HG02970 (cell line): ENCODE data around the gene NFATC1.

Source experiments
- ATAC-seq: cut with Tn5 transposase; IDR thresholded peaks from one replicate; pipeline ENCODE4 v1.9.1; 2021; ENCODE audit warnings: mild to moderate bottlenecking, moderate library complexity, moderate number of reproducible peaks; ENCODE audit not compliant: unreplicated experiment, low FRiP score

The NFATC1 gene

DNA sequence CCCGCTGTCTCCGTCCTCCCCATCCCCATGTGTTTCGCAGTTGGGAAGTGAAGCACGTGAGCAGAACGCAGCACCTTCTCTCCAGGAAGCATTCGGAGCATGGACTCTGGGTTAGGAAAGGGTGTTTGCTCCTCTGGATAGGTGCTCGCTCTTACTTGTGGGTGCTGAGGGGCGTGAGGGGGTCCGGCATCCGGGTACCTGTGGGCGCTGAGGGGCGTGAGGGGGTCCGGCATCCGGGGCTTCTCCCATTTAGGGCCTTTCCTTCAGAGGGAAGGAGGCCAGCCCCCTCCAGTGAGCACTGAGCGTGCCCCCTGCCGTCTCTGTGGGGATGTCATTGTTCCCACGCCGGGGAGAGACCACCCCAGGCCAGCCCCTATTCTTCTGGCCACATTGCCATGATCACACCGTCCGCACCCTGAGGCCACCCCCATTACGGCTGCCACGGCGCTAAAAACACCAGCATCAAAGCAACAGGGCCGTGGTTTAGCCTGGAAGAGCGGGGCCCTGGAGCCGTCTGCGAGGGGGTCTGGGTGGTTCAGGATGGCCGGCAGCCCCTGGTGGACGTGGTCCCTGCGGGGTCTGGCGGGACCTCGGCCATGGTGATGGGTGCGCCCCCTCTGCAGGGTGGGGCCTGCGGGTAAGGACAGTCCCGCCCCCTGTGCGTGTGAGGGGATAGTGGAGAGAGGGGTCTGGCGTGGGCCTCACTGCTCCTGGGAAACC lies 41.0 kb downstream of the NFATC1 start:
- no peak for ATAC-seq

DNA sequence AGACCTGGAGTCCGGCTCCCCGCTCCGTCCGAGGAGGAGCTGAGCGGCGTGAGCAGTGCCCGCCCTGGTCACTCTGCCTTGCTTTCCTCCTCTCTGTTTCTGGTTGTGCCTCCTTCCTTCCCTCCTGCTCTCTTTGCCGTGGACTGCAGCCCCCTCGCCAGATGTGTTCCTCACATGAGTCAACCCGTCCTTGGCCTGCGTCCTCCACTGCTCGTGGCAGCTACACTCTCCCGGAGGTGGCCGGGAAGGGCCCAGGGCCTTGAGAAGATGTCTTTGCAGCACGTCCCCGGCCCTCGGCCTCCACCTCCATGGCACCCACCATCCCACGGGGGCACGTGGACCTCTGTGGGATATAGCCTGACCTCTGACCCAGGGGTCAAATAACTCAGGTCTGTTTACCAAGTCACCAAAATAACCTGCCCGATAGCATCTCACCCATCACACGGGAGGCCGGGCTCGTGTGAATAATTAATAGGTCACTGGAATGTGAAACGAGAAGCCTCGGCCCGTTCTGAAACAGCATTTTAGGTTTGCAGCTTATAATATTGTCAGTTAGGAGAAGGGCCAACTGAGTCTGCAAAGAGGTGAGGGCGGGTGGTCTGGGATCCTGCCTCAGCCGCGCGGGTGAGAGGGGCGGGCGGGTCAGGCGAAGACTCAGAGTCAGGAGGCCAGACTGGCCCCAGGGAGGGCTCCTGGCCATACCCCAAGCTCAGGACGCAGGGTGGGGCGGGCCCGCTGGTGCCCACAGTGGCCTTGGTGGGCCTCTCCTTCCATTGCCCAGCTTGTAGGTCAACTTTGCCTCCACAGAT lies 42.6 kb downstream of the NFATC1 start:
- ATAC-seq, result no peak

- no peak for ATAC-seq
Observed at GRCh38 chr18:79438898-79439627, 43.3 kb downstream of the NFATC1 start.

GRCh38 chr18:79439628-79440023 lies 43.9 kb downstream of the NFATC1 start:
- ATAC-seq, result no peak

DNA sequence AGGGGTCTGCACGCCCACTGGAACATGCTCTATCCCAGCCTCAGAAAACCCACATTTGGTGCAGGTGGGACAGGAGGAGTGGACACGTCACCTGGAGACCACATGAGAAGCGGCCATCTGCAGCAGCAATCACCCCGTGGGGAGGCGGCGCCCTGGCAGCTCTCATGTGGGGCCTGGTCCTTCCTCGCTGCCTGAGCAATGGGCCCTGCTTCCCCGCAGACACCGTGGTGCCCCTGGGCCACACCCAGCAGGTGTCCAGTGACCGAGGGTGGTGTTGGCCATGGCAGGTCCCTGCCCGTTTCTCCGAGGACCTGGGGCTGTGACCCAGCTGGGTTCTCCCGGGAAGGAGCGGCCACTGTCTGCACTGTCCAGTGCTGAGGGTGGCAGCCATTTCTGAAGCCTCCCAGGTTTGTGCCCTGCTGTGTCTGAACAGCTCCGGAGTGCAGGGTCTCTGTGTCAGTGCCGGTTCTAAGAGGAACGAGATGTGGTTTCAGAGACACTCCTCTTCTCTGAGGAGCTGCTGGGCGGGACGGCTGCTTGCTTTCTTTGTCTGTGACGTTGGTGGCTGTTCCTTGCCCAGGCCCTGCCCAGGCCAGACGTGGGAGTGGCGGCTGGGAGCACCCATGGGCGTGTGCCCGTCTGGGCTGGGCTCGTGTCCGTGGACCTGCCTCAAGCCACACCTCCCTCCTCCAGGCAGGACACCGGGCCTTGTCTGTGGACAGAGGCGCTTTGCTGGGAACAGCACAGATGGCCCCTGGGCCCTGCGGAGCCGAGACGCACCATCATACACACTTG lies 44.8 kb downstream of the NFATC1 start:
- no peak for ATAC-seq

GRCh38 chr18:79441420-79441819 lies 45.7 kb downstream of the NFATC1 start:
- no peak for ATAC-seq

- no peak for ATAC-seq
Observed at GRCh38 chr18:79442508-79443221, 46.9 kb downstream of the NFATC1 start.

DNA sequence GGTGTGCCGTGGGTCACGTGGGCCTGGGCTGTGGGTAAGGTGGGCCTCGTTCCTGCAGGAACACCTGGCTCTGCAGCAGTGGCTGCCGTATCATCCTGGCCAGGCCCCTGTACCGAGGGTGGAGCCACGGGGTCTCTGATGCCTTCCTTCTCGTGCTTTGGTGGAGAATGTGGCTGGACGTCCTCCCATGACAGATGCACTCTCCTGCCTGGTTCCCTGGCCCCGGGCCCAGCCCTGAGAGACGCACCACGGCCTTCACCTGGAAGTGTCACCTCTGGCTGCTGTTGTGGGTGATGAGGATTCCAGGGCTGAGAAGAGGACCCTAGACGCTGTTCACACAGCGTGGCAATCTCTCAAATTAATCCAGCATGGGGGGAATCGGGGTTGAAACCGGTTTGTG lies 49.5 kb downstream of the NFATC1 start:
- ATAC-seq, result no peak

DNA sequence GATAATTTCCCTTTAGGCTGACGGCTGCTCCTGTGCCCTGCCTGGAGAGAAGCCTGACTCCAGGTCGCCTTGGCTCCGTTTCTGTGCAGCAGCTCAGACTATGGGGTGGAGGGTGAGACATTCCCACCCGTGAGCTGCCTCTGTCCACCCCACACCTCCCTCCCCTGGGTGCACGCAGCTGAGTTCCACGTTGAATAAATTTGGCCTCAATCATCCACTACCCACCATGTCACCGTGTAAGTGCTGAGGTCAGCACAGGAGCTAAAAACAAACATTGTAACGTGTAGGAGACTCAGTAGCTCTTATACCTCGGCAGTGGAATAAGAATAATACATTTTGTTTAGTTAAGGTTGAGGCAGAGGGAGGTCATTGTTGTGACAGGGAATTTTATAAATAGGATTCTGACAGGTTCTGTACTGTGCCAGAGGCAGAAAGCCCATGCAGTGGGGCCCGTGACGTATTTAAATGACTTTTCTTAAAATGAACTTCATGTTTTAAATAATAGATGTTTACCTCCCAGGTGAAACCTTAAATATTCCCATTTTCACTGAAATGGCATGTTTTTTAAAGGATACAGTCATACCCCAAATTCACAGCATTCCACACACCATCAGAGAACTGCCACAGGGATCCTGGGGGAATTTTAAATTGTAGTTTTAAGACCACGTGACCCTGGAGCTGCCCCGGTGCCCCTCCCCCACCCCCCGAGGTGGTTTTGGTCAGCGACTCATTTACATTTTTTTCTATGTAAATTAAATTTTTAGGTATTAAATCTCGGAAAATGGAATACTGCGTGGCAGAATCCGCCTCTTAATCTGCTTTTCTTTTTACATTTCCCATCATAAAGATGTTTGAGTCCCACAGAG lies 50.2 kb downstream of the NFATC1 start:
- no peak for ATAC-seq

GRCh38 chr18:79446931-79447330 lies 51.2 kb downstream of the NFATC1 start:
- no peak for ATAC-seq

- no peak for ATAC-seq
Observed at GRCh38 chr18:79447703-79448367, 52.1 kb downstream of the NFATC1 start.

DNA sequence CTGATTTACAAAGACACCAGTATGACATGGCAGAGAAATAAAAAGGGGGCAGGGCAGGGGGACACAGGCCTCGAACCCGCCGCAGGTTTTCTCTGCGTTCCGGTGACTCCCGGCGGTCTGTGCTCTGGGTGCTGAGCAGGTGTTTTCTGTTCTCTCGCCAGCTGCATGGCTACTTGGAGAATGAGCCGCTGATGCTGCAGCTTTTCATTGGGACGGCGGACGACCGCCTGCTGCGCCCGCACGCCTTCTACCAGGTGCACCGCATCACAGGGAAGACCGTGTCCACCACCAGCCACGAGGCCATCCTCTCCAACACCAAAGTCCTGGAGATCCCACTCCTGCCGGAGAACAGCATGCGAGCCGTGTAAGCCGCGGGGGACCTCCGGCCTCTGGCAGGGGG lies 52.9 kb downstream of the NFATC1 start:
- no peak for ATAC-seq

- no peak for ATAC-seq
Observed at GRCh38 chr18:79449551-79450288, 54.0 kb downstream of the NFATC1 start.

- no peak for ATAC-seq
Observed at GRCh38 chr18:79450289-79451080, 54.8 kb downstream of the NFATC1 start.

DNA sequence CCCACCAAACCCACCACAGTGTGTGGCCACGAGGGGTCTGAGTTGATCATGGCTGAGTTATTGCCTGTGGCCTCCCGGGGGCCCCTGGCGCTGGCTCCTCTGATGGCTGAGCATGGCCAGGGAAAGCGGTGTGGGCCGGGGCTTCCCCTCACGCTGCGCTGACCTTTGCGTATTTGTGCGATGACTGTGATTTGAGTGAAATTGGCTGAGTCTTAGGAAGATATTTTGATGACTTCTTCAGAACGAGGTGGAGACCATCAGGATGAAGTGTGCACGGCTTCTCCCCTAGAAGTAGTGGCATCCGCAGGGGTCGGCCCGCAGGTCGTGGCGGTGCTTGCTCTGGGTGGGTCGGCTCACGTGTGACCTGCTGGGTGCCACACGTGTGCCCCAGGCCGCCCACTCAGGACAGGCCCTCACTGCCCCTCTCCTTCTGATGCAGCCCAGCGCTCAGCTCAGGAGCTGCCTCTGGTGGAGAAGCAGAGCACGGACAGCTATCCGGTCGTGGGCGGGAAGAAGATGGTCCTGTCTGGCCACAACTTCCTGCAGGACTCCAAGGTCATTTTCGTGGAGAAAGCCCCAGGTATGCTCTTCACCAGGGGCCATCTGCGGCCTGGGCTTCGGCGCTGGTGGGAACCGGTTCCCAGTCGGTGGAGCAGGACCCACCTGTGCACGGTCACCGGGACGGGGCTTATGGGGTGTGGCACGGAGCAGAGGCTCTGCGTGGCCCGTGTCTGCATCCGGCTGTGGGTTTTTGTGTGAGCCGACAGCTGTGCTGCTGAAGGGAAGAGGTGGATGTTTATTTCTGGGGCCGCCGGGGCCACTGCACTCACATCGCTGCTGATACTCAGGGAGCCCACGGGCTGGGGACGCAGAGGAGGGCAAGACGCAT lies 55.8 kb downstream of the NFATC1 start:
- no peak for ATAC-seq
